ENCODE measurements around the gene SCLT1.

SCLT1 gene

DNA sequence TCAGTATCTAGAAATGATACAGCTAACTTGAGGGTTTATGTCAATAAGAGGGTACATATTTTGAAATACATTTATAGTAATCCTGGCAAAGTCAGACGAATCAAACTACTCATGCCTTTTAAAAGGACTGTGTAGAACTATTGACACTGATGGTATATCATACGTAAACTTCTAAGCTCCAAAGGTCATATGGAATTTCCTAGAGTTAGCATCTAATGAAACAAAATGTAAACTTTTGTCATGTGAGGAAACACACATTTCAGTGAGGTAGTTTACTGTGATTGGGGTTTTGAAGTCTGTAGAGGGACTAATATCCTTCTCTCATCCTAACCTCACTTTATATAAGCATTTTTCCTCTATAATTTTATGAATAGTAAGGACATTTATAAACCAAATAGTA lies 138.4 kb downstream of the SCLT1 start:
- no peak for DNase-seq

DNA sequence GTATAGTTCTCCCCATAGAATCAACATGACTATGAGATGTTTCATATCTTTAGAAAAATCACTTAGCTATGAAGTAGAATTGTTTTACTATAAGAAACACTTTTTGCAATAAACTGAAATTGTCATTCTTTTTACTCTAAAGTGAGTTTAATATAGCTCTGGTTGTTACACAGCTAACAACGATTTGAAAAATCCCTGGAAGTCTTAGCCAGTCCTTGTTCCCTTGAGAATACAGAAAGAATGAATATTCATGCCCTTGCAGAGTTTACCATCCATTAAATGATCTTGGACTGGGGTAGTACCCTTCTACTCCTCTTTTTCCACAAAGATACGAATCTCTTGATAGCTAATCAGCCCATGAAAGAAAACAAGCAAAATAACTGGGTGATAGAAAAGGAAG lies 142.0 kb downstream of the SCLT1 start:
- DNase-seq, result peak; percentile 8

DNA sequence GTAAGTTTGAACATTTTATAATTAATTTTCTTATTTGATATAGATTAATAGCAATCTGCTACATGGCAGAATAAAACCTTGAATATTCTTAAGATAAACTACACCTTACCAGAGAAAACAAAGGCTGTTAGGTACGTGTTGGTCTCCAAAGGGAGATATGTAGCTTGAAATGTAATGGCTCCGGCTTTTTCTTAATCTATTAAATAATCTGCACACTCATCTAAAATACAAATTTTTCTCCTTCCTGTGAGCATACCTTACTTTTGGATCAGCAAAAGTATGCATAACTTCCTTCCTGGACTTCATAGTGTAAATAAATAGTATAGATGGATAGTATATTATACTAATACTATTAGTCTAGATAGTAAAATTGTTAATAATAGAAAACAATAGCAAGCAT lies 142.5 kb downstream of the SCLT1 start:
- no peak for DNase-seq

GRCh38 chr4:128946916-128947315 lies 146.4 kb downstream of the SCLT1 start:
- DNase-seq, result no peak

GRCh38 chr4:128942607-128943006 lies 150.7 kb downstream of the SCLT1 start:
- DNase-seq, result peak; percentile 18

- no peak for DNase-seq
Observed at GRCh38 chr4:128940971-128941370, 152.4 kb downstream of the SCLT1 start.

GRCh38 chr4:128930051-128930450 lies 163.3 kb downstream of the SCLT1 start:
- no peak for DNase-seq

- DNase-seq, result no peak
Observed at GRCh38 chr4:128924951-128925350, 168.4 kb downstream of the SCLT1 start.

GRCh38 chr4:128921954-128922353 lies 171.4 kb downstream of the SCLT1 start:
- DNase-seq, result no peak

DNA sequence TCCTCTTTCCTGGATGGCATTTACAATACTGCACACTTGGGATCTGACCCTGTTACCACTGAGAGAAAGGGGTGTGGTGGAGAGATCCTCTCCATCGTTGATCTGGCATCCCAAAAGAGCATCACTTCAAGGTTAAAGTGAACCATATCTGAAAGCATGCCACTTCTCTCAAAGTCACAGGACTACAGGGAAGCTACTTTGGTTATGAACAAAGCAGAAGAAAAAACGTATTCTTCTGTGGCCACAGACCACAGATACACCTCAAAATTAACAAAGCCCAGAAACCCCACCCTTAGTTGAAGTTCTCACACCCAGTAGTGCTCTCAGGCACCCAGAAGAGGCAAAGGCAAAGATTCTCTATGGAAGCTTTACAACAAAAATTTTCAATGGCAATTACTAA lies 175.6 kb downstream of the SCLT1 start:
- DNase-seq, result no peak

DNA sequence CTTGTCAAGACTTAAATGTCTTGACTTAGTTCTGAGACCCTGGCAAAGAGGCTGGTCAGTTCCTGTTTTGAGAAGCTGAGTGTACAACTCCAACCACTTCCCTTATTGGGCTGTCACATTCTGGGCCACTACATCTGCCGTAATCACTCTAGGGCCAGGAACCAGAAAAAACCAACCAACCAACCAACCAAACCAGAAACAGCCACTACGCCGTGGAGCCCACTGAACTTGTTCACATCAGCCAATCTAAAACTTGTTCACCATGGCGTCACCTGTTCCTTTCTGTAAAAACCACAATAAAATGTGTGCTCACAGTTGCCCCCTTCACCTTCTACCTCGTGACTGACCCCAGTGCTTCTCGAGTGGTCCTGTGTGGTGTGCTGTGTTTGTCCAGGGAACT lies 176.5 kb downstream of the SCLT1 start:
- no peak for DNase-seq

GRCh38 chr4:128915544-128915943 lies 177.8 kb downstream of the SCLT1 start:
- DNase-seq, result no peak

DNA sequence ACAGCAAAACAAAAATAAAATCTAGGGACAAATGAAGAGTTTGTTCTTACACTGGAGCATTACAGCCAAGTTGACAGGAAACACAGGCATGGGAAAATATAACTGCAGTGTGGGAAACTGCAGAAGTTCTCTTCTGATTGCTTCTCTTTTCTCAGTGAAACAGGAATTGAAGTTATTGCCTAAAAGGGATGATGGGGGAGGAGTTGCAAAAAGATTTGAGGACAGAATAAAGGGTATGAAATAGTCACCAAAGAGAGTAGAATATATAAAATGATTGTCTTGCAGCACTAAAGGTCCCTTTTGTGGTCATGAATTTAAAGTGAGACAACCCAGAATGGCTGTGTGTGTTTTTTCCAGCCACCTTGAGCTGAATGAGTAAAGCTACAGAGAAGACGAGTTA lies 180.1 kb downstream of the SCLT1 start:
- no peak for DNase-seq

- no peak for DNase-seq
Observed at GRCh38 chr4:128908735-128909134, 184.6 kb downstream of the SCLT1 start.

DNA sequence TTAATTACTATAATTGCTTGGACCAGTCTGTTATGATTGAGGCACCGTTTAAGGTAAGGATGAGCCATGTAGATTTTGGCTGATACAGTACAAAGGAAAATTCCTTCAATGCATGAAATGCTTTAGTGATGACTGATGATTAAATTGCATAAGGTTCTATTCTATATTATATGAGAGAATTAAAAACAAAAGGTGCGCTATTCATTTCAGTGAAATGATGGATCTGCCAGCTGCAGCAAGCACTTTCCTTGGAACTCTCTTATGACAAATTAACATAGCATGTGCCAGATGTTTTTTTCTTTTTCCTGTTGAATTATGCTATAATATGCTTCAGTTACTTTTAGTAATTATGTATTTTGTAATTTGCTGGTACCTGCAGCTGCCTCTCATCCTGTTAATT lies 185.4 kb downstream of the SCLT1 start:
- no peak for DNase-seq

- no peak for DNase-seq
Observed at GRCh38 chr4:128906581-128906980, 186.8 kb downstream of the SCLT1 start.

- DNase-seq, result no peak
Observed at GRCh38 chr4:128904821-128905220, 188.5 kb downstream of the SCLT1 start.

DNA sequence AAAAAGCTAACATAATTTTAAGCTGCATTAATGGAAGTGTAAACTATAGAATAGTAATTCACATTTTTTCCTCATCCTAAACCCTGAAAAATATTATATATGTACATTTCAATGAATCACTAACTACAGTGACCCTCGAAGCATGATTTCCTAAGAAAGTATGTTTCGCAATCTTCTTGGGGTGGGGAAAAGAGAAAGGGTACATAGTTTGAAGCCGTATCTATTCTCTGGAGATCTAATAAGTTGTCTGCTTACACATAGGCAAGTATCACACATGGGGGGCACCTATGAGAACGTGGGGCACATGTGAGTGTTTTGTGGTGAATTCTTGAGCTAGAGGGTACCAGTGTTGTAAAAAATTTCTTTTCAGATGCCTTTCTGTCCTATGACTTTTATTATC lies 212.7 kb downstream of the SCLT1 start:
- DNase-seq, result no peak

DNA sequence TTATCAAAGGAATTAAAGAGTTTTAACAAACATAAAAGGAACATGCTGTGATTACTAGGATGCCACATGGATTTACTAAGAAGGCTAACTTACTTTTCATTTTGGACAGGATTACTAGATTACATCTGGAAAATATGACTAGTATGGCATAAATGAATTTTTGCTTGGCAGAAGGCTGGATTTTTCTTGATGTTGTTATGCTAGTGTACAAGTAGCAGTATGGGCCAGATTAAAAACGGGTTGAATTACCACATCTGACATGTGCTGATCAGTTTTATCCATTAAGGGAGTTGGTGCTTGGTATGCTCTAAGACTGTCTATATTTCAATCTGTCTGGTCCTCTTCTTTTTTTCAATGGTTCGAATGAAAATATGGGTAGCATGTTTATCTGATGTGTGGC lies 213.4 kb downstream of the SCLT1 start:
- DNase-seq, result no peak

- DNase-seq, result no peak
Observed at GRCh38 chr4:128879283-128879682, 214.1 kb downstream of the SCLT1 start.

DNA sequence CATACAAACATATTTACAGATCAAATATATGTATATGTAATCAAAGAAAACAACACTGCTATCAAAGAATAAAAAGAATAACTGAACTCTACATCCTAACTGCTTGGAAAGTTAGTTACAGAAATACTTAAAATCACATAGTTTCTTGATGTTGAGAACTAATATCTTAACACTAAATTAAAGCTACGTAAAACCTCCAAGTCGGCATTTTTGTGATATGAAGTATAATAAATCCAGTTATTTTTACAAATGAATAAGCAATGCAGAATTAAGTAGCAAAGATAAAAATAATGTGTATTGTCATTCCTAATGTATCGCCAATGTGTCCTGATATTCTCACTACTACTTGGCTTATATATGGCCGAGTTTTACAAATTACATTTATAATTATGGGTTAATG lies 215.4 kb downstream of the SCLT1 start:
- DNase-seq, result no peak

GRCh38 chr4:128876200-128876599 lies 217.1 kb downstream of the SCLT1 start:
- DNase-seq, result no peak

GRCh38 chr4:128871948-128872347 lies 221.4 kb downstream of the SCLT1 start:
- DNase-seq, result peak; percentile 89

- no peak for DNase-seq
Observed at GRCh38 chr4:128869776-128870509, 223.4 kb downstream of the SCLT1 start.

DNA sequence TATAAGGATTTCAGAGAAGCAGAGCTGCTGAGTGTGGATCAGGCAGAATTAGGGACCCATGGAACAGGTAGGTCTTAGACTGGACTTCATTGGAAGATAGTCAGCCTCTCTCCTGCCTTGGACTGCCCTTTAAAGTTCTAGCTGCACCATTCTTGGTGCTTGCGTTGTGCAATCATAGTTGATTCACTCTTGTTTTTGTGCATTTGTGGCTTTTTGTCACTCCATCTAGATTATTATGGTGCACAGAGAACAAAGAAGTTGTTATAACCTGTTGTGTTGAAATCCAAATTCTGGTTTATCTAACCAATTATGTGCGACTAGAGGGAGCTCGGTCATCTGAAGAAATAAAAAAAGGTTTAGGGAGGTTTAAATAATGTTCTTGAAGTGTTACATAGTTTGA lies 224.6 kb downstream of the SCLT1 start:
- DNase-seq, result no peak

Measured in fibroblast of skin of right quadriceps (primary cell).